IMR-90 (cell line): Measurements from ENCODE around the gene PRKN. TPM values are rescaled to one million over a fixed set of nuclear protein-coding genes. Genes with fewer than 3 reads are reported as not detected.

Experiments used
- ATAC-seq: fragments of 200-7000 bp; cut with Tn5 transposase; 2 replicates; pipeline ENCODE4 v1.9.1; 2020; ENCODE audit warnings: low read depth, mild to moderate bottlenecking, moderate library complexity
- BruUV-seq: library from RNA; stranded (reverse); fragments of 400-500 nt; replicated peaks from 2 replicates; lab custom pipeline; 2021; lab: Mats Ljungman, UMichigan
- CTCF ChIA-PET: fragments of 300-600 bp; formaldehyde crosslinking; extraction: SDS; loops from one replicate; lab custom pipeline; 2021; ENCODE audit warnings: antibody characterized with exemption; lab: Yijun Ruan, JAX
- POLR2A ChIA-PET: fragments of 300-600 bp; sonication (Branson Sonifier 250); formaldehyde crosslinking; loops from one replicate; lab custom pipeline; 2022; ENCODE audit warnings: antibody characterized with exemption; ENCODE audit not compliant: unreplicated experiment; lab: Charles Lee
- DNase-seq: peaks from one replicate; pipeline ENCODE4 v3.0.0; 2013
- H2AFZ ChIP-seq: replicated peaks from 2 replicates; pipeline ENCODE3; 2013; ENCODE audit warnings: low read length, mild to moderate bottlenecking; ENCODE audit not compliant: poor library complexity
- H2AK5ac ChIP-seq: 2 replicates; pipeline ENCODE4 v1.6.1; 2013; ENCODE audit warnings: low read depth, low read length, inconsistent platforms
- H2AK9ac ChIP-seq: replicated peaks from 2 replicates; pipeline ENCODE3; 2013; ENCODE audit warnings: mild to moderate bottlenecking, low read depth, low read length, moderate library complexity; ENCODE audit not compliant: poor library complexity
- H2BK120ac ChIP-seq: 2 replicates; pipeline ENCODE4 v1.6.1; 2013; ENCODE audit warnings: low read depth, low read length, inconsistent platforms
- H2BK15ac ChIP-seq: 3 replicates; pipeline ENCODE4 v1.6.1; 2013; ENCODE audit warnings: low read depth, low read length, inconsistent platforms
- H2BK20ac ChIP-seq: 2 replicates; pipeline ENCODE4 v1.6.1; 2013; ENCODE audit warnings: low read depth, mild to moderate bottlenecking, inconsistent platforms, low read length, moderate library complexity
- H2BK5ac ChIP-seq: 2 replicates; pipeline ENCODE4 v1.6.1; 2013; ENCODE audit warnings: mild to moderate bottlenecking, low read depth, low read length, inconsistent platforms; ENCODE audit not compliant: poor library complexity, severe bottlenecking
- H3K14ac ChIP-seq: replicated peaks from 2 replicates; pipeline ENCODE4 v1.6.1; 2013; ENCODE audit warnings: low read depth, low read length, inconsistent platforms
- H3K18ac ChIP-seq: 2 replicates; pipeline ENCODE4 v1.6.1; 2013; ENCODE audit warnings: low read depth, low read length, control low read depth
- H3K23ac ChIP-seq: 2 replicates; pipeline ENCODE4 v1.6.1; 2013; ENCODE audit warnings: low read depth, low read length, inconsistent platforms
- H3K27ac ChIP-seq: 2 replicates; pipeline ENCODE4 v1.5.1; 2013; ENCODE audit warnings: mild to moderate bottlenecking, control low read depth, low read length; ENCODE audit not compliant: insufficient read depth
- H3K27me3 ChIP-seq: 2 replicates; pipeline ENCODE4 v1.6.1; 2013; ENCODE audit warnings: low read length; ENCODE audit not compliant: control insufficient read depth, insufficient read depth
- H3K36me3 ChIP-seq: 2 replicates; pipeline ENCODE4 v1.6.1; 2013; ENCODE audit warnings: low read length, mixed read lengths; ENCODE audit not compliant: control insufficient read depth, insufficient read depth
- H3K4ac ChIP-seq: 2 replicates; pipeline ENCODE4 v1.6.1; 2013; ENCODE audit warnings: low read depth, low read length, inconsistent platforms
- H3K4me1 ChIP-seq: 2 replicates; pipeline ENCODE4 v1.6.1; 2013; ENCODE audit warnings: low read length, mixed read lengths; ENCODE audit not compliant: control insufficient read depth, insufficient read depth
- H3K4me2 ChIP-seq: 2 replicates; pipeline ENCODE4 v1.6.1; 2013; ENCODE audit warnings: low read depth, mild to moderate bottlenecking, control low read depth, low read length, moderate library complexity
- H3K4me3 ChIP-seq: 2 replicates; pipeline ENCODE4 v1.5.1; 2013; ENCODE audit warnings: low read depth, mild to moderate bottlenecking, control low read depth, low read length, moderate library complexity; ENCODE audit not compliant: insufficient read depth
- H3K56ac ChIP-seq: 2 replicates; pipeline ENCODE4 v1.6.1; 2013; ENCODE audit warnings: low read length, inconsistent platforms; ENCODE audit not compliant: insufficient read depth; ENCODE audit errors: extremely low read depth
- H3K79me1 ChIP-seq, 2 experiments: 2 replicates each; pipeline ENCODE4 v1.6.1; 2013; ENCODE audit warnings: low read length in 2 of 2, inconsistent platforms in 1 of 2, low read depth in 1 of 2
- H3K9ac ChIP-seq: 2 replicates; pipeline ENCODE4 v1.6.1; 2013; ENCODE audit warnings: low read depth, low read length, control low read depth
- H3K9me1 ChIP-seq: 2 replicates; pipeline ENCODE4 v1.6.1; 2013; ENCODE audit warnings: low read length, inconsistent platforms; ENCODE audit not compliant: insufficient read depth
- H3K9me3 ChIP-seq: 2 replicates; pipeline ENCODE4 v1.6.1; 2013; ENCODE audit warnings: low read length; ENCODE audit not compliant: control insufficient read depth, insufficient read depth
- H4K20me1 ChIP-seq: 2 replicates; pipeline ENCODE4 v1.6.1; 2013; ENCODE audit warnings: low read length, inconsistent platforms; ENCODE audit not compliant: insufficient read depth
- H4K5ac ChIP-seq: 2 replicates; pipeline ENCODE4 v1.6.1; 2013; ENCODE audit warnings: mild to moderate bottlenecking, low read depth, low read length, control low read depth
- H4K8ac ChIP-seq, 2 experiments: 2 replicates each; pipeline ENCODE4 v1.6.1; 2013; ENCODE audit warnings: low read depth in 2 of 2, low read length in 2 of 2, control low read depth in 1 of 2, inconsistent platforms in 1 of 2
- H4K91ac ChIP-seq: 2 replicates; pipeline ENCODE4 v1.6.1; 2013; ENCODE audit warnings: low read depth, low read length, inconsistent platforms; ENCODE audit not compliant: insufficient read depth
- BHLHE40 ChIP-seq: fragments of 150-350 bp; IDR thresholded peaks from 2 replicates; pipeline ENCODE4 v1.6.1; 2016; ENCODE audit warnings: mild to moderate bottlenecking, low read depth, low read length
- CEBPB ChIP-seq: IDR thresholded peaks from 2 replicates; pipeline ENCODE4 v1.6.1; 2012; ENCODE audit warnings: low read depth, low read length, improper control_type of control experiment
- CHD1 ChIP-seq: IDR thresholded peaks from 2 replicates; pipeline ENCODE4 v1.6.1; 2012; ENCODE audit warnings: low read depth, low read length, improper control_type of control experiment
- CTCF ChIP-seq: conservative IDR thresholded peaks from 2 replicates; pipeline ENCODE4 v1.5.1; 2012; ENCODE audit warnings: mild to moderate bottlenecking, low read depth, low read length, improper control_type of control experiment
- MAZ ChIP-seq: IDR thresholded peaks from 2 replicates; pipeline ENCODE4 v1.6.1; 2012; ENCODE audit warnings: low read depth, mild to moderate bottlenecking, low read length, improper control_type of control experiment, moderate library complexity, borderline replicate concordance
- MXI1 ChIP-seq: IDR thresholded peaks from 2 replicates; pipeline ENCODE4 v1.6.1; 2012; ENCODE audit warnings: low read depth, mild to moderate bottlenecking, low read length, moderate library complexity, borderline replicate concordance
- NFE2L2 ChIP-seq: fragments of 150-350 bp; IDR thresholded peaks from 2 replicates; pipeline ENCODE4 v1.6.1; 2016; ENCODE audit warnings: low read depth, mild to moderate bottlenecking, low read length
- USF2 ChIP-seq: fragments of 150-350 bp; IDR thresholded peaks from 2 replicates; pipeline ENCODE4 v1.6.1; 2017; ENCODE audit warnings: mild to moderate bottlenecking, antibody characterized with exemption, low read length, low read depth
- WGBS, 2 experiments: methylation state at CpG; one replicate each; pipeline versions ENCODE4 v1.1.5 to v1.1.7; 2013; ENCODE audit warnings: missing lambda C conversion rate in 2 of 2; ENCODE audit not compliant: insufficient read length in 1 of 2; ENCODE audit errors: extremely low coverage in 2 of 2; 5-methylcytosine and 5-hydroxymethylcytosine counted together
- dilution Hi-C: fragments of 300-500 bp; cut with HindIII; formaldehyde crosslinking; loops from one replicate; pipeline ENCODE4 v1.14.3; 2018; ENCODE audit warnings: low sequenced_read_pairs; ENCODE audit not compliant: unreplicated experiment
- in situ Hi-C: fragments of 300-500 bp; cut with MboI; formaldehyde crosslinking; loops from 3 replicates; pipeline ENCODE4 v1.14.3; 2019; ENCODE audit warnings: low sequenced_read_pairs, inconsistent platforms, mixed read lengths
- intact Hi-C: fragments of 100-400 bp; cut with micrococcal nuclease; formaldehyde crosslinking; loops from 2 replicates; pipeline ENCODE4 v1.10.0; 2022
- polyA plus RNA-seq, 3 experiments: library from polyadenylated mRNA; depleted of rRNA; stranded (reverse); fragments of >200 nt; gene quantifications; 2 replicates each; pipeline ENCODE4 v1.2.3, GENCODE V29; 2012; ENCODE audit warnings: low replicate concordance in 1 of 3
- total RNA-seq: library from RNA; depleted of rRNA; stranded (reverse); fragments of >200 nt; gene quantifications from 2 replicates; pipeline ENCODE4 v1.2.3, GENCODE V29; 2012

PRKN gene
- total and polyA plus RNA-seq, 2 of the 4 experiments (the other 2 are of a cell fraction): 0.15 to 0.18 TPM

- ChIA-PET CTCF (no interaction called here), POLR2A (no interaction called here)
- H3K4me3 ChIP-seq: no peak overlapping the region
- no peak overlapping the region for H2AK5ac ChIP-seq
- H2BK20ac ChIP-seq: no peak overlapping the region
- no CpG with 5 or more reads among the region's 15 CpGs for WGBS, 2 experiments
- in situ Hi-C loops (no loop called here), intact Hi-C loops (no loop called here), dilution Hi-C loops (no loop called here)
- no peak overlapping the region for H2BK120ac ChIP-seq
- no peaks in the 10 kb centered on the region for H3K27me3 ChIP-seq
- DNase-seq: no peak
- no peak overlapping the region for H2BK5ac ChIP-seq
- no peak overlapping the region for H2BK15ac ChIP-seq
- no peak overlapping the region for H4K91ac ChIP-seq
- H4K5ac ChIP-seq: no peak overlapping the region
- H3K23ac ChIP-seq: no peak overlapping the region
- no peaks in the 10 kb centered on the region for H3K9me1 ChIP-seq
- H3K4ac ChIP-seq: no peak overlapping the region
- ATAC-seq: no peak
- peaks cover 18% of the 10 kb centered on the region for H3K9me3 ChIP-seq
- H3K36me3 ChIP-seq: no peaks in the 10 kb centered on the region
- H3K9ac ChIP-seq: no peak overlapping the region
- no peak overlapping the region for H3K56ac ChIP-seq
- no peaks in the 10 kb centered on the region for H4K20me1 ChIP-seq
- H3K14ac ChIP-seq: no peak overlapping the region
- H3K18ac ChIP-seq: no peak overlapping the region
- H4K8ac ChIP-seq: no peak overlapping the region
- TF ChIP-seq USF2 (no peak), MAZ (no peak), CEBPB (no peak), CTCF (no peak), NFE2L2 (no peak), CHD1 (no peak), MXI1 (no peak), BHLHE40 (no peak)
- no peak overlapping the region for H3K27ac ChIP-seq
- H2AFZ ChIP-seq: no peak overlapping the region
- no peaks in the 10 kb centered on the region for H3K4me1 ChIP-seq
- H2AK9ac ChIP-seq: no peak overlapping the region
- no peaks in the 10 kb centered on the region for H3K79me1 ChIP-seq
- no peak overlapping the region for H3K4me2 ChIP-seq
- BruUV-seq: no TSS peak
Observed at GRCh38 chr6:161890832-161891297, 836.7 kb downstream of the PRKN start.
